Heart right ventricle (tissue), 16 donors: ENCODE data around the gene CD302. TPM values are rescaled to one million over a fixed set of nuclear protein-coding genes. Genes with fewer than 3 reads are reported as not detected.
"Not testable (repeated sequence)": the region's sequence is repeated elsewhere in the genome, so short reads cannot be mapped to it uniquely, and the experiment has no call there.

Experiments used
- ATAC-seq, 8 donors: fragments of 200-7000 bp; cut with Tn5 transposase; one replicate each; pipeline ENCODE4 v1.9.1; 2020; ENCODE audit warnings: mild to moderate bottlenecking in 8 of 8, moderate library complexity in 8 of 8, moderate number of reproducible peaks in 1 of 8
- DNase-seq, 2 donors: peaks; one replicate each; pipeline ENCODE4 v3.0.0-alpha.2; 2020
- H3K27ac ChIP-seq, 10 donors: fragments of 200-600 bp; sonication (generic) in 2 of 10; one replicate each; pipeline versions ENCODE4 v1.5.0 to v1.8.0; 2020 to 2022; ENCODE audit warnings: mild to moderate bottlenecking in 3 of 10
- H3K27me3 ChIP-seq, 7 donors: fragments of 200-600 bp; one replicate each; pipeline ENCODE4 v1.8.0; 2021 to 2022; ENCODE audit warnings: mild to moderate bottlenecking in 2 of 7
- H3K36me3 ChIP-seq, 9 donors: fragments of 200-600 bp; sonication (generic) in 1 of 9; one replicate each; pipeline versions ENCODE4 v1.5.0 to v1.8.0; 2020 to 2022; ENCODE audit warnings: mild to moderate bottlenecking in 2 of 9
- H3K4me1 ChIP-seq, 9 donors: fragments of 200-600 bp; sonication (generic) in 1 of 9; one replicate each; pipeline versions ENCODE4 v1.5.0 to v1.8.0; 2020 to 2022; ENCODE audit warnings: mild to moderate bottlenecking in 4 of 9
- H3K4me3 ChIP-seq, 10 donors: fragments of 200-600 bp; sonication (generic) in 2 of 10; one replicate each; pipeline versions ENCODE4 v1.5.0 to v1.8.0; 2020 to 2022; ENCODE audit warnings: mild to moderate bottlenecking in 7 of 10, moderate library complexity in 2 of 10
- H3K9me3 ChIP-seq, 11 donors: fragments of 200-600 bp in 10 of 11; sonication (generic) in 2 of 11; one replicate each; pipeline versions ENCODE4 v1.5.0 to v1.8.0; 2013 to 2022; ENCODE audit warnings: mild to moderate bottlenecking in 2 of 11, control low read depth in 1 of 11, moderate library complexity in 1 of 11
- CTCF ChIP-seq, 9 donors: fragments of 200-600 bp; sonication (generic) in 2 of 9; IDR thresholded peaks; one replicate each; pipeline versions ENCODE4 v1.5.0 to v1.8.0; 2021 to 2022; ENCODE audit warnings: antibody characterized with exemption in 9 of 9, mild to moderate bottlenecking in 5 of 9, moderate library complexity in 1 of 9
- WGBS, 2 donors: extraction: QIAGEN DNeasy Blood & Tissue Kit; methylation state at CpG; one replicate each; pipeline ENCODE4 v1.1.7; 2013; ENCODE audit warnings: inconsistent platforms in 1 of 2; 5-methylcytosine and 5-hydroxymethylcytosine counted together
- intact Hi-C, 10 donors: fragments of 100-400 bp; cut with DNase I; formaldehyde crosslinking; loops; one replicate each; pipeline versions ENCODE4 v1.11.1 to v1.14.2; 2022
- polyA plus RNA-seq, 2 donors: library from polyadenylated mRNA; stranded (reverse); fragments of 200-250 nt; gene quantifications; one replicate each; pipeline ENCODE4 v1.2.3, GENCODE V29; 2013
- total RNA-seq, 10 donors: library from RNA; stranded (reverse); fragmentation: NEBNext Ultra II Directional in 3 of 10; extraction: Animal tissue kit (Norgen Biotek cat#: 25700) in 3 of 10; gene quantifications; one replicate each; pipeline versions ENCODE4 v1.2.1 to v1.2.4, GENCODE V29; 2021 to 2023
- donor health status: Arrhythmogenic right ventricular cardiomyopathy.
- donor health status: ischemic (EF 13 %, LVEDD 7.1; RV severe dilation, severe dysfunction).
- donor health status: healthy with polysubstance abuse.
- donor health status: DM: no; HTN: yes; CAD: no.
- donor health status: DM: no; HTN: no; CAD: no.
- donor health status: ischemic (EF 25% LVEDD 6.9; RV normal size, moderate dysfunction).
- donor health status: ischemic (EF 25% LVEDD 5.7; RV mildly dilated, moderate dysfunction).
- donor health status: healthy.
- donor health status: DM: yes; HTN: yes; CAD: no.
- donor health status: Ischemic cardiomyopathy.
- donor health status: ischemic (EF 35%, LVEDD 5.7; RV mildly dilated, moderate dysfunction).
- donor health status: nonischemic (EF 11% LVEDD 7.7; RV severe dilation, severe dysfunction).
- donor health status: DM: yes; HTN: yes; CAD: no.
- donor health status: PGD.
- donor health status: ischemic (EF 29% LVEDD 5.4; RV normal size, mild dysfunction).
- donor health status: nonischemic (EF 23%, LVEDD 6.1; RV moderate dilation, normal function).

The CD302 gene
- total and polyA plus RNA-seq, 12 donors: 5.8 to 25.2 (median 12.8) TPM

GRCh38 chr2:159832026-159832425 is 34.0 kb upstream of the CD302 start:
- intact Hi-C loops: loop anchor here in 1 of 10 donors (10.0 kb wide), 1 partner anchor 93 kb away; no protein-coding TSS in a partner anchor
- no peaks in the 10 kb centered on the region for H3K27me3 ChIP-seq
- TF ChIP-seq CTCF (IDR thresholded peaks at IDR 0.05): no peak

GRCh38 chr2:159829376-159829775 is 31.4 kb upstream of the CD302 start:
- DNase-seq (no peak), ATAC-seq (no peak)
- 86 to 89% methylated on average over 1 of the region's 1 CpG for WGBS, 2 donors
- Histone ChIP-seq H3K4me1 (peaks cover 0 to 4% (median 0%) of the 10 kb centered on the region in 9 donors), H3K9me3 (peaks cover 0 to 7% (median 0%) of the 10 kb centered on the region in 11 donors), H3K36me3 (peaks cover 0 to 6% (median 0%) of the 10 kb centered on the region in 9 donors), H3K4me3 (no peak overlapping the region), H3K27ac (no peak overlapping the region), H3K27me3 (no peaks in the 10 kb centered on the region)
- intact Hi-C loops: no loop called here
- TF ChIP-seq CTCF (IDR thresholded peaks at IDR 0.05): no peak

More at GRCh38 chr2:159832026-159832425, 34.0 kb upstream of the CD302 start:
- H3K4me1 ChIP-seq: peaks cover 0 to 4% (median 0%) of the 10 kb centered on the region in 9 donors
- ATAC-seq (no peak), DNase-seq (no peak)
- H3K36me3 ChIP-seq: peaks cover 0 to 6% (median 0%) of the 10 kb centered on the region in 9 donors
- peaks cover 0 to 15% (median 0%) of the 10 kb centered on the region in 11 donors for H3K9me3 ChIP-seq
- 80 to 91% methylated on average over 7 of the region's 7 CpGs for WGBS, 2 donors
- H3K4me3 ChIP-seq: no peak overlapping the region
- H3K27ac ChIP-seq: no peak overlapping the region

- intact Hi-C loops: no loop called here
- no peak overlapping the region for H3K27ac ChIP-seq
Observed at GRCh38 chr2:159828738-159829137, 30.7 kb upstream of the CD302 start.

GRCh38 chr2:159822478-159822833 is 24.4 kb upstream of the CD302 start:
- H3K27me3 ChIP-seq, H3K4me3 ChIP-seq, H3K9me3 ChIP-seq, H3K36me3 ChIP-seq, H3K27ac ChIP-seq, DNase-seq, intact Hi-C loops, H3K4me1 ChIP-seq, ATAC-seq: not testable (repeated sequence)
- WGBS, 2 donors: 90% methylated on average over 4 of the region's 4 CpGs

More at GRCh38 chr2:159828738-159829137, 30.7 kb upstream of the CD302 start:
- DNase-seq (no peak), ATAC-seq (no peak)
- peaks cover 0 to 7% (median 0%) of the 10 kb centered on the region in 11 donors for H3K9me3 ChIP-seq
- H3K36me3 ChIP-seq: peaks cover 0 to 6% (median 0%) of the 10 kb centered on the region in 9 donors
- no peak overlapping the region for H3K4me3 ChIP-seq
- WGBS, 2 donors: 77% methylated on average over 2 of the region's 2 CpGs
- peaks cover 0 to 4% (median 0%) of the 10 kb centered on the region in 9 donors for H3K4me1 ChIP-seq
- no peak for TF ChIP-seq CTCF (IDR thresholded peaks at IDR 0.05)
- H3K27me3 ChIP-seq: no peaks in the 10 kb centered on the region

- H3K27me3 ChIP-seq, DNase-seq, H3K9me3 ChIP-seq, H3K4me3 ChIP-seq, ATAC-seq, H3K4me1 ChIP-seq, H3K36me3 ChIP-seq, H3K27ac ChIP-seq, intact Hi-C loops: not testable (repeated sequence)
- 84 to 90% methylated on average over 11 of the region's 11 CpGs for WGBS, 2 donors
Observed at GRCh38 chr2:159821775-159822477, 23.9 kb upstream of the CD302 start.
